BLaER1 (cell line): Measurements from ENCODE around the gene RIC1.
"Not testable (repeated sequence)": the region's sequence is repeated elsewhere in the genome, so short reads cannot be mapped to it uniquely, and the experiment has no call there.

Experiments used
- H3K27ac ChIP-seq: shearing (Covaris generic); formaldehyde crosslinking; 2 replicates; pipeline ENCODE4 v1.8.1; 2022
- H3K27me3 ChIP-seq: shearing (Covaris generic); formaldehyde crosslinking; 2 replicates; pipeline ENCODE4 v1.8.1; 2022
- H3K36me3 ChIP-seq: shearing (Covaris generic); formaldehyde crosslinking; 2 replicates; pipeline ENCODE4 v1.8.1; 2022
- H3K4me1 ChIP-seq: shearing (Covaris generic); formaldehyde crosslinking; 2 replicates; pipeline ENCODE4 v1.8.1; 2022
- H3K4me2 ChIP-seq: shearing (Covaris generic); formaldehyde crosslinking; 2 replicates; pipeline ENCODE4 v1.8.1; 2022
- H3K4me3 ChIP-seq: shearing (Covaris generic); formaldehyde crosslinking; 2 replicates; pipeline ENCODE4 v1.8.1; 2022
- H3K9ac ChIP-seq: shearing (Covaris generic); formaldehyde crosslinking; 2 replicates; pipeline ENCODE4 v1.8.1; 2022
- H3K9me3 ChIP-seq: shearing (Covaris generic); formaldehyde crosslinking; 2 replicates; pipeline ENCODE4 v1.8.1; 2022
- H4K20me1 ChIP-seq: shearing (Covaris generic); formaldehyde crosslinking; 2 replicates; pipeline ENCODE4 v1.8.1; 2022
- Cebpa-rat ChIP-seq: shearing (Covaris generic); IDR thresholded peaks from 2 replicates; pipeline ENCODE4 v1.8.1; 2022

Gene RIC1

DNA sequence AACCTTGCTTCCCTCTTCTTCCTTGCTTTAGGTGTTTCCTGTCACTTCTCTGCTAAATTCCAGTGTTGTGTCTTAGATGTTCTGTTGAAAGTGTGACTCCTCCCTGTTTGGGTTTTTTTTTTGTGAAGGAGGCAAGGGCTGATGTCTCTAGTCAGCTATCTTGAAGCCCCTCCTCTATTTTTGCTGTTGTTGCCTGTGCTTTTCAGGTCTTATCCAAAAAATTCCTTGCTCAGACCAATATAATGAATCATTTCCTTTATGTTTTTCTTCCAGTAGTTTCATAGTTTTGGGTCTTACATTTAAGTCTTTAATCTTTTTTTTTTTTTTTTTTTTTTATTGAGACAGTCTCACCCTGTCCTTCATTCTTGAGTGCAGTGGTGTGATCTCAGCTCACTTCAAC, 22.3 kb downstream of the RIC1 start:
- TF ChIP-seq Cebpa-rat: no peak
- H3K9ac ChIP-seq: no peak overlapping the region
- H3K4me1 ChIP-seq: peaks cover 11% of the 10 kb centered on the region

DNA sequence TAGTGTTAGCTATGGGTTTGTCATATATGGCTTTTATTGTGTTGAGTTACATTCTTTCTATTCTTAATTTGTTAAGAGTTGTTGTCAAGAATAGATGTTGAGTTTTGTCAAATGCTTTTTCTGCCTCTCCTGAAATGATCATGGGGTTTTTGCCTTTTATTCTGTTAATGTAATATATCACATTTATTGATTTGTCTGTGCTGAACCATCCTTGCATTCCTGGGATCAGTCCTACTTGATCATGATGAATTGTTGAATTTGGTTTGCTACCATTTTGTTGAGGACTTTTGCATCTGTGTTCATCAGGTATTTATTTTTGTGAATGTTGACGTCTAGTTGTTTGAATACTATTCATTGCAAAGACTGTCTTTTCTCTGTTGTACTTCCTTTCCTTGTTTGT, 23.9 kb downstream of the RIC1 start:
- no peak overlapping the region for H3K9ac ChIP-seq
- H3K27me3 ChIP-seq: no peaks in the 10 kb centered on the region

More for the DNA sequence above, 22.3 kb downstream of the RIC1 start:
- peaks cover 77% of the 10 kb centered on the region for H4K20me1 ChIP-seq
- H3K9me3 ChIP-seq: peaks cover 98% of the 10 kb centered on the region
- H3K4me2 ChIP-seq: no peak overlapping the region
- peaks cover 67% of the 10 kb centered on the region for H3K36me3 ChIP-seq
- H3K27ac ChIP-seq: no peak overlapping the region
- H3K27me3 ChIP-seq: no peaks in the 10 kb centered on the region
- H3K4me3 ChIP-seq: no peak overlapping the region

DNA sequence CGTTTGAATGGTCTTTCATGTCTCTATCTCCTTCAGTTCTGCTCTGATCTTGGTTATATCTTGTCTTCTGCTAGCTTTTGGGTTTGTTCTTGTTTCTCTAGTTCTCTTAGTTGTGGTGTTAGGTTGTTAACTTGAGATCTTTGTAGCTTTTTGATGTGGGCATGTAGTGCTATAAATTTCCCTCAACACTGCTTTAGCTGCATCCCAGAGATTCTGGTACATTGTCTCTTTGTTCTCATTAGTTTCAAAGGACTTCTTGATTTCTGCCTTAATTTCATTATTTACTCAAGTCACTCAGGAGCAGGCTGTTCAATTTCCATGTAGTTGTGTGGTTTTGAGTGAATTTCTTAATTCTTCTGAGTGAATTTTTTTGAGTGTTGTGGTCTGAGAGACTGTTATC, 33.9 kb downstream of the RIC1 start:
- not testable (repeated sequence) for H3K4me1 ChIP-seq, H3K4me3 ChIP-seq, H3K27me3 ChIP-seq, H3K27ac ChIP-seq, H3K4me2 ChIP-seq, H3K9ac ChIP-seq
- peaks cover 82% of the 10 kb centered on the region for H3K9me3 ChIP-seq
- peaks cover 96% of the 10 kb centered on the region for H3K36me3 ChIP-seq
- peaks cover 88% of the 10 kb centered on the region for H4K20me1 ChIP-seq

More for the DNA sequence above, 23.9 kb downstream of the RIC1 start:
- Histone ChIP-seq H3K4me2 (no peak overlapping the region), H4K20me1 (peaks cover 85% of the 10 kb centered on the region), H3K4me3 (no peak overlapping the region), H3K9me3 (peaks cover 82% of the 10 kb centered on the region), H3K4me1 (no peaks in the 10 kb centered on the region), H3K36me3 (peaks cover 83% of the 10 kb centered on the region), H3K27ac (no peak overlapping the region)
- TF ChIP-seq Cebpa-rat: no peak

GRCh38 chr9:5665059-5665458, 36.2 kb downstream of the RIC1 start:
- Histone ChIP-seq H3K27ac (no peak overlapping the region), H3K27me3 (no peaks in the 10 kb centered on the region), H3K9ac (no peak overlapping the region), H3K36me3 (peaks cover 99% of the 10 kb centered on the region), H3K4me2 (no peak overlapping the region), H4K20me1 (peaks cover 94% of the 10 kb centered on the region), H3K4me3 (no peak overlapping the region), H3K4me1 (no peaks in the 10 kb centered on the region), H3K9me3 (peaks cover 94% of the 10 kb centered on the region)
- TF ChIP-seq Cebpa-rat: no peak

DNA sequence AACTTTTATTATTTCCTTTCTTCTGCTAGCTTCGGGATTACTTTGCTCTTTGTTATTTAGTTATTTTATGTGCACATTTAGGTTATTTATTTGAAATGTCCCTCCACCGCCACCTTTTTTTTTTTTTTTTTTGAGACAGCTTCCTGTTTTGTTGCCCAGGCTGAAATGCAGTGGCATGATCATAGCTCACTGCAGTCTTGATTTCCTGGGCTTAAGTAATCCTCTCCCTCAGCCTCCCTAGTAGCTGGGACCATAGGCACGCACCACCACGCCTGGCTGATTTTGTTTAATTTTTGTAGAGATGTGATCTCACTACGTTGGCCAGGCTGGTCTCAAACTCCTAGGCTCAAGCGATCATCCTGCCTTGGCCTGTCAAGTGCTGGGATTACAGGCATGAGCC, 38.5 kb downstream of the RIC1 start:
- Histone ChIP-seq H3K4me3 (no peak overlapping the region), H3K36me3 (peaks cover 94% of the 10 kb centered on the region), H3K9ac (no peak overlapping the region), H3K27ac (no peak overlapping the region), H3K4me2 (no peak overlapping the region), H3K9me3 (peaks cover 84% of the 10 kb centered on the region), H4K20me1 (peaks cover 97% of the 10 kb centered on the region), H3K4me1 (no peaks in the 10 kb centered on the region), H3K27me3 (no peaks in the 10 kb centered on the region)
- no peak for TF ChIP-seq Cebpa-rat

DNA sequence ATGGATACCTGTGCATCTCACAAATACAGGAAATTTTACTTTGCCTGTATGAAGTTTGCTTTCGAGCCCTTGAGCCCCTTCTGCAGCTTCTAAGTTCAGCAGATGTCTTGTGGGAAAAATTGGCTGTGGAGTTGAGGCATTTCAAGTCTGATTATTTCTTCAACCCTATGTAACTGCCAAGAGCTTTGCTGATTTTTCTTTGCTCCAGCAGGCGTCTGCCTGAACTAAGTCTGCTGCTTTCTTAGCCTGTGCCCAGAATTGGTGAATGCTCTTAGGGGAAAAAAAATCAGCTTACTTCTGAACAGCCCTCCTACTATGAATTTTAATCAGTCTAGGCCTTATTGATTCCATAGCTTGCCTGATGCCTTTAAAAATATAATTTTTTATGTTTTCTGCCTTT, 41.2 kb downstream of the RIC1 start:
- Histone ChIP-seq H3K27me3 (no peaks in the 10 kb centered on the region), H3K36me3 (peaks cover 76% of the 10 kb centered on the region), H3K9ac (no peak overlapping the region), H4K20me1 (peaks cover 96% of the 10 kb centered on the region), H3K4me1 (no peaks in the 10 kb centered on the region), H3K9me3 (peaks cover 69% of the 10 kb centered on the region), H3K4me2 (no peak overlapping the region), H3K4me3 (no peak overlapping the region), H3K27ac (no peak overlapping the region)
- no peak for TF ChIP-seq Cebpa-rat

- no peak for TF ChIP-seq Cebpa-rat
- peaks cover 70% of the 10 kb centered on the region for H3K36me3 ChIP-seq
- no peaks in the 10 kb centered on the region for H3K4me1 ChIP-seq
- no peak overlapping the region for H3K4me3 ChIP-seq
- no peak overlapping the region for H3K4me2 ChIP-seq
- H3K9me3 ChIP-seq: peaks cover 63% of the 10 kb centered on the region
- no peak overlapping the region for H3K27ac ChIP-seq
- no peaks in the 10 kb centered on the region for H3K27me3 ChIP-seq
- peaks cover 95% of the 10 kb centered on the region for H4K20me1 ChIP-seq
- no peak overlapping the region for H3K9ac ChIP-seq
Observed at GRCh38 chr9:5671711-5672353, 42.9 kb downstream of the RIC1 start.

DNA sequence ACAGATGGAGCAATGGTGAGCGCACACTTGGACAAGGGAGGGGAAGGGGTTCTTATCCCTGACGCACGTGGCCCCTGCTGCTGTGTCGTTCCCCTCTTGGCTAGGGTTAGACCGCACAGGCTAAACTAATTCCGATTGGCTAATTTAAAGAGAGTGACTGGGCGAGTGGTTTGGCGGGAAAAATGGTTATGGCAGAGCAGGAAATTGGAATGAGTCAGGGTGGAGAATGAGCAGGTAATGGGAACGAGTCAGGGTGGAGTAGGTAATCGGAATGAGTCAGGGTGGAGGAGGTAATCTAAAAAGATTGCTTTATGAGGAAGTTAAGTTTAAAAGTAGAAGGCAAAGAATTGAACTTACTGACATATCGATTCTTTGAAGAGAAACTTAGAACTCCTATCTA, 46.1 kb downstream of the RIC1 start:
- Histone ChIP-seq H3K36me3 (peaks cover 42% of the 10 kb centered on the region), H3K9me3 (peaks cover 36% of the 10 kb centered on the region), H4K20me1 (peaks cover 72% of the 10 kb centered on the region)
- not testable (repeated sequence) for H3K27ac ChIP-seq, H3K4me3 ChIP-seq, H3K27me3 ChIP-seq, H3K9ac ChIP-seq, H3K4me2 ChIP-seq, H3K4me1 ChIP-seq

DNA sequence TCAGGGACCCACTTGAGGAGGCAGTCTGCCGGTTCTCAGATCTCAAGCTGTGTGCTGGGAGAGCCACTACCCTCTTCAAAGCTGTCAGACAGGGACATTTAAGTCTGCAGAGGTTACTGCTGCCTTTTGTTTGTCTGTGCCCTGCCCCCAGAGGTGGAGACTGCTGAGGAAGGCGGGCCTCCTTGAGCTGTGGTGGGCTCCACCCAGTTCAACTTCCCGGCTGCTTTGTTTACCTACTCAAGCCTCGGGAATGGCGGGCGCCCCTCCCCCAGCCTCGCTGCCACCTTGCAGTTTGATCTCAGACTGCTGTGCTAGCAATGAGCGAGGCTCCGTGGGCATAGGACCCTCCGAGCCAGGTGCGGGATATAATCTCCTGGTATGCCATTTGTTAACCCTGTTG, 54.7 kb downstream of the RIC1 start:
- not testable (repeated sequence) for H3K4me2 ChIP-seq, H3K27ac ChIP-seq, H3K4me3 ChIP-seq, H3K4me1 ChIP-seq, H3K9ac ChIP-seq, H3K27me3 ChIP-seq
- H3K36me3 ChIP-seq: peaks cover 21% of the 10 kb centered on the region
- H4K20me1 ChIP-seq: peaks cover 25% of the 10 kb centered on the region
- peaks cover 48% of the 10 kb centered on the region for H3K9me3 ChIP-seq

DNA sequence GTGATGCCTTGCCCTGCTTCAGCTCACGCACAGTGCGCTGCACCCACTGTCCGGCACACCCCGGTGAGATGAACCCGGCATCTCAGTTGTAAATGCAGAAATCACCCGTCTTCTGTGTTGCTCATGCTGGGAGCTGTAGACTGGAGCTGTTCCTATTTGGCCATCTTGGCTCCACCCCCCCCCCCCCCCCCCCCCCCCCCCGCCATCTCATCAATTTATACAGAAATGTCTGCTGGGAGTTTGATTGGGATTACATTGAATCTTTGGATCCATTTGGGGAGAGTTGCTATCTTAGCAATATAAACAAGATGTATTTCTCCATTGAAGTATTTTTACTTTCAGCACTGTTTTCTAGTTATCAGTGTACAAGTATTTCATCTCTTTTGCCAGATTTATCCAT, 55.2 kb downstream of the RIC1 start:
- H3K4me1 ChIP-seq: no peaks in the 10 kb centered on the region
- H3K9ac ChIP-seq: no peak overlapping the region
- peaks cover 49% of the 10 kb centered on the region for H3K9me3 ChIP-seq
- no peak overlapping the region for H3K27ac ChIP-seq
- H3K4me2 ChIP-seq: no peak overlapping the region
- H3K36me3 ChIP-seq: peaks cover 21% of the 10 kb centered on the region
- H3K4me3 ChIP-seq: no peak overlapping the region
- no peak for TF ChIP-seq Cebpa-rat
- H4K20me1 ChIP-seq: peaks cover 30% of the 10 kb centered on the region
- H3K27me3 ChIP-seq: no peaks in the 10 kb centered on the region

- Histone ChIP-seq H3K4me2 (no peak overlapping the region), H3K9ac (no peak overlapping the region), H3K4me3 (no peak overlapping the region), H3K27ac (no peak overlapping the region), H4K20me1 (peaks cover 62% of the 10 kb centered on the region), H3K27me3 (no peaks in the 10 kb centered on the region), H3K4me1 (no peaks in the 10 kb centered on the region), H3K36me3 (peaks cover 17% of the 10 kb centered on the region), H3K9me3 (peaks cover 25% of the 10 kb centered on the region)
- no peak for TF ChIP-seq Cebpa-rat
Observed at GRCh38 chr9:5688109-5688508, 59.2 kb downstream of the RIC1 start.
